ENCODE results near the gene WDR26. TPM values are rescaled to one million over a fixed set of nuclear protein-coding genes. Genes with fewer than 3 reads are reported as not detected.
"Not testable (repeated sequence)": the region's sequence is repeated elsewhere in the genome, so short reads cannot be mapped to it uniquely, and the experiment has no call there.

WDR26 gene
- total RNA-seq, 1 donor from 2014 or later: 61.8 TPM

DNA sequence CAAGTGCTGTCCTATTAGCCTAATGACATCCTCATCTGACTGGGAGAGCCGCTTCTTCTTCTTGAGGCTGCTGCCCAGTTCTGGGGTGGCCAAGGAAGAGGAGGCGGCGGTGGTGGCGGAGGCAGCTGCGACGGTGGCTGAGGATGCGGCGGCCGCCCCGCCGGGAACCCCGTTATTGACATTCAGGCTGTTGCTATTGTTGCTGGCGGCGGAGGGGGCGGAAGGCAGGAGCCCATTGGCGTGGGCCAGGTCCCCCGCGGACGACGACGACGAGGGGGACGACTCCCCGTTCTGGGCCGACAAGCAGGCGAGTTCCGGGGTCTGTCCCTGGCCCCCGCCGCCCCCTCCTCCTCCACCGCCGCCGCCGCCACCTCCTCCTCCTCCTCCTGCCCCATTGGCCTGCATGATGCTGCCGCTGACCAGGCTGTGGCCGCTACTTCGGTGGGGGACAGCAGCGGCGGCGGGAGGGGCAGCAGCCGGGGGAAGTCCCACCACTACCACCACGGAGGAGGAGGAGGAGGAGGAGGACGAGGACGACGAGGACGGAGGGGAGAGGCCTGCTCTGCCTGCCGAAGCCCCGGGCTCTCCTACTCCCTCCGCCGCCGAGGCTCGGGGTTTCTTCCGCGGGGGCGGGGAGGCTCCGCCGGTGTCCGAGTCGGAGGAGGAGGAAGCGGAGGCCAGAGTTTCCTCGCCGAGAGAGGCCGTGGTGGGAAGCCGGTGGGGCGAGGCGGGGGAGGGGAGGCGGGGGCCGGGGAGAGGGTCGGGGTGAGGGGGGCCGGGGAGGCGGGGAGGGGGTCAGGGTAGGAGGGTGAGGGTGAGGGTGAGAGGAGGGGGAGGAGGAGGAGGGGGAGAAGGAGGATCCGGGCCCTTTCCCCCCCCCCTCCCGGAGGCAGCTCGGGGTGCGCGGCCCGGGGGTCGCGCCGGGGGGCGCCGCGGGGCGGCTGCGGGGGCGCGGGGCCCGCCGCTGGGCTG lies 610 bp downstream of the WDR26 start:
- DNase-seq: no peak

DNA sequence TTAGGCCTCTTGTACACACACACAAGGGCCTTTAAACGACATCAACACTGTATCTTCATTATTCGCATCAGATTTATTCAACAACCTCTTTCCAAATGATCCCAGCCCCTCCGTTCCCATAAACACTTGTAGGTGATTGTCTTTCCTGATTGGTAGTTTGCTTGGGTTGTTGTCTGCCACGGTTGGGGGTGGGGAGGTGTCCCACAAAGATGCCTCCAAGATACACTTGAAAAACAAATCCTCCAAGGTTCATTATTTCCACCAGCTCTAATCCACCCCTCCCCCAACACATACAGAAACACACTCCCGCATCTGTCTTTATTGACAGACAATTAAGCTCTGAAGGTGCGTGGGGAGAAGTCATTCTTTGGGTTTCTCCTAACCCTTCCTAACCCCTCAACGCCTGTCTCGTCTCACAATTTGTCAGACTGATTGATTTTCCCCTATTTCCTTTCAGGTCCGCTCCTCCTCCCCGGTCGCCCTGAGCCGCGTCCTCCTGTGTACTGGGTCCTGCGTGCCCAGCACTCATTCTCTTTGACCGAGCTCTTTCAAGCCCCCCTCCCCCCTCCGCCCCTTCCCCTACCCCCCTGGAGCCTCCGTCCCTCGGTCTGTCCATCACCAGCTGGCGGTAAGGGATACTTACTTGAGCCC lies 1.4 kb downstream of the WDR26 start:
- DNase-seq: no peak

DNA sequence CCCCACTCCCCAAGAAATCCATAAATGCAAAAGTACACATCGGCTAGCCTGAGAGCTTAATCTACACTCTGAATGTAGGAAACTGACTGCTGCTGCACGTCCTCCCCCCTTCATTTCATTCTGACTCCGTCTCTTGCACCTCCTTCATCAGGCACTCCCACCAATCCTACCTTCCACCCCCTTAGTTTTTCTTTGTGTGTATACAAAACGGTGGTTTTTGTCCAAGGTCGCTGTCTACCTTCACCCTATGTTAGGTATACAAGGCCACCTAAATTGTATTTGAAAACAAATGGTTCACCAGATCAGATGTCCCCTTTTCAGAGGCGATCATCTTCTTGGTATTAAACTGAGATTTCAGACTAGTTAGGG lies 1.9 kb downstream of the WDR26 start:
- DNase-seq: no peak

DNA sequence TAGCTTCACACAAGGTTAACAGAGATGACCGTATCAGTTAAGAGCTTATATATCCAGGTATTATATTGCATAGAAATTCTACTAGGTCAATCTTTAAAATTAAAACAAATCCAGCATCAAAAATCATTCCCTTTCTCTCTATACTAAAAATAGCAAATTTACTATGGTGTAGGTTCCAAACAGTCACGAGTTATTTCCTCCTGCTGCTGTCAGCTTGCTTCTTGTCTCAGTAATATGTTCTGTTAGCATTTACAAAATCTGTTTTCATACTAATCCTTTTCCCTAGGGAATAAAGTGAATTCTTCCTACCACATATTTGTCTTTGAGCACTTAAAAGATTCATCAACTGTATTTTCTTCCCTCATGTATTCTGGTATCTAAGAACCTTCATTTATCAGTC lies 2.5 kb downstream of the WDR26 start:
- no peak for DNase-seq

DNA sequence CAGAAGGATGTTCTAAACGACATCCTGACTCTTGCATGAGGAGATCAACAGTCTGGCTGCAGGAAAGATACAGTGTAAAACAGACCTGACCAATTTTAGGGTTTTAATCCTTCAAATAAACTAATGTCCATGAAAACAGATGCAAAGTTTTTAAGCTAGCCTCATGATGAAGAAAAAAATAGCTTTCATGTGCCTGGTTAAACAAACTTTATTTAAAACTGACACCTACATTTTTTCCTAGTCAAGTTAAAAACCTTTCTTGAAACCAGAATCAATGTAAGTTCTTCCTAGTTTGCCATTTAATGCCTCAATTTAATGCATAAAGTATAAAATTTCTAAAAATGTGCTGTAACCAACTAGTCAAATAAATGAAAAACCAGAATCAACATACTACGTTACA lies 2.9 kb downstream of the WDR26 start:
- DNase-seq: no peak

DNA sequence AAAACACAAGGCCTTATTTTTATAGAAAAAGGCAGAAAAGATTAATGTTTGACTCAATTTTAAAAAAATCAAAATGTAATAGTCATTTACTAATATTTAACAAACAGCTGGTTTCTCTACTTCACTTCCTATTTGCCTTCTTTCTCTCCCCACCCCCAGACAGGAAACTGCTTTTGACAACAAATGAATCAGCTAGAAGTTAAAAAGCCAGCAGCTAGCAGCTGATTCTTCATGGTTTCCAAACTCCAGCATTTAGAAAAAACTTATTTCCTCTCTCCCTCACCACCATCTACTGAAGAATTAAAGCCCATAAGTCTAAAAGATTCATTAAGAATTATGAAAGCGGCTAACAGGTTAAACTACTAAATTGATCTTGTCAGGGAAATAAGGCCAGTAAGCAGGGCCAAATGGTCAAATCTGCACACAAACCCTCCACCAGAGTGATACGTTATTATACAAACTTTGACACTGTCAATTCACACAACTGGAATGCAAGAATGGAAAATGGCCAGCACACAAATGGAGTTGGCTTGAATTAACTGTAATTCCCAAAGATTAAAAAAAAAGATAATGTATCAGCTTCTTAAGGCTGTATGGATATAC lies 4.0 kb downstream of the WDR26 start:
- DNase-seq: no peak

DNA sequence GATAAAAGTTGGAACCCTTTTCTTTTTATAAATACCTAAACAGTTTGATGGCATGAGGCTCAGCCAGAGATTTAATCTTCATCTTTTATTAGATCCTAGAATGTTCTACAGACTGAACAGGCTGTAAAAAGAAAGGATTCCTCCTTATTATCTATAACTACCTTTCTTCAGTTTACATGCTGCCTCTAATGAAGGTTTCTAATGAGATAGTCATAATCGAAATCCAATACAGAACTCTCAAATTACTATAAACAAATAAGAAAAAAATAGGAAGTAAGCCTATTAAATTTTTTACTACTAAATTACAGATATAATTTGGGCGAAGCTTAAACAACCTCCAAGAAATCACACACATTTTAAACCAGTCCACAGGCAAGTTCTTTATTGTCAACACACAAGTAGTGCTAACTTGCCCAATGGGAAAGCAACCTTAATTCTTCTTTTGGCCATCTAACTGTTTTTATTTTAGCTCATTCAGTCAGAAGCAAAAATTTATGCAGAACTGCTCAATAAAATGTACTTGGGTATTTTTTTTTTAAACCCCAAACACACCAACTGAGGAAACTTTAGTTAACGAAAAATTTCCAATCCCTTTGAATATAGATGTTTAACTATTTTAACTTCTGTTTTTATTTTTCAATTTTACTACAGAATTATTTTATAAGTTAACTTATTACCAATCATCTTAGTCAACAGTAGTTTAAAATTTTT lies 4.8 kb downstream of the WDR26 start:
- DNase-seq: no peak

DNA sequence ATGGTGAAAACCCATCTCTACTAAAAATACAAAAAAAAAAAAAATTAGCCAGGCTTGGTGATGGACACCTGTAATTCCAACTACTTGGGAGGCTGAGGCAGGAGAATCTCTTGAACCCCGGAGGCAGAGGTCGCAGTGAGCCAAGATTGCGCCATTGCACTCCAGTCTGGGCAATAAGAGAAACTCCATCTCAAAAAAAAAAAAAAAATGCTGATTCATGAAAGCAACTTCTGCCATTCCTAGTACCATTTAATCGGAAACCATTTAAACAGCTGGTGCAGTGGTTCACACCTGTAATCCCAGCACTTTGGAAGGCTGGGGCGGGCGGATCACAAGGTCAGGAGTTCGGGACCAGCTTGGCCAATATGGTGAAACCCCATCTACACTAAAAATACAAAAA lies 5.9 kb downstream of the WDR26 start:
- not testable (repeated sequence) for DNase-seq

DNA sequence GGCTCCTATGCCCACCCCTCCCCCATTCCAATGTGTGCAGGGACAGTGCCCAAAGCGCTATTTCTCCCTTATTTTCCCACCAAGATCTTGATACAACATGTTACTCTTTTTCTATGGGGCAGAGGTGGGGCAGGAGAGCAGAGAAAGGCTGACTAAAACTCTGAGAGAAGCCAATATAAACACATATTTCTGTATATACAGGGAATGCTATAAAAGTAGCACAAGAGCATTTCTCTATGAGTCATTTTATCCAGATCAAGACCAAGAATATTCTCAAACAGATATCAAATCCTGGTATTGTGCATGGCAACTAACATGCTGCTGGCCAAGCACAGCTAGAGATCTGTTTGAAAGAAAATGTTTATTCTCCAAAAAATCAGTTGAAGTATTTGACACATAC lies 7.3 kb downstream of the WDR26 start:
- DNase-seq: no peak

DNA sequence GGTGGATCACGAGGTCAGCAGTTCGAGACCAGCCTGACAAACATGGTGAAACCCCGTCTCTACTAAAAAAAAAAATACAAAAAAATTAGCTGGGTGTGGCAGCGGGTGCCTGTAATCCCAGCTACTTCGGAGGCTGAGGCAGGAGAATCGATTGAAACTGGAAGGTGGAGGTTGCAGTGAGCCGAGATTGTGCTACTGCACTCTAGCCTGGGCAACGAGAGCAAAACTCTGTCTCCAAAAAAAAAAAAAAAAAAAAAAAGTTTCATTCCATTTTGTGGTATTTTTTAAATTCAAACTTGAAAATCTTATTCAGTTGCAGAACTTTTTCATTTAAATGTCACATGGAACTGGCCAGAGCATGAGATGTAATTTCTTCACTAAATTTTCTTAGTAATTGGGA lies 7.7 kb downstream of the WDR26 start:
- not testable (repeated sequence) for DNase-seq

DNA sequence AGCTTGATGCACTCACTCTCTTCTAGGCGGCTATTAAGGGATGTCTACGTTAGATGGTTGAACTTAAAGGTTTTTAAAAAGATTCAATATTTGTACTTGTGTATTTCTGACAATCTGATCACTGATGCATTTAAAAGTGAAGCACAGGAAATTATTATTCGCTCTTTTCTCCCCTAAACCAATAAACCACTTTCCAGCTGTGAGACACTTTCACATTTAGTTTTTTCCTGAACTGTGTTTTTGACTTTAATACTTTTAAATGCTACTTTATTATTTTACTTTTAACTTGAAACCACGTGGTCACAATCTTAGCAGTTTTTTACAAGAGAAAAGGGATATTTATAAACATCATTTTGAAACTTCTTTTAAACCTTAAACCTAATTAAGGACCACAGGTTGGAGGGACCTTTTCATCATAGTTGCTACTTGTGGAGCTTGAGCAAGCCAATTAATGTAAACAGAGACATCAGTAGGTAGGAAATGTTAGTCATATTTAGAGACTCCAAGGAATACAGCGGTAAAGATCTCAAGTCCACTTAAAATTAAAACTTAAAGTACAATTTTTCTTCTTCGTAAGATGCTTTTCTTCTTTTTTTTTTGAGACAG lies 9.2 kb downstream of the WDR26 start:
- DNase-seq: no peak

DNA sequence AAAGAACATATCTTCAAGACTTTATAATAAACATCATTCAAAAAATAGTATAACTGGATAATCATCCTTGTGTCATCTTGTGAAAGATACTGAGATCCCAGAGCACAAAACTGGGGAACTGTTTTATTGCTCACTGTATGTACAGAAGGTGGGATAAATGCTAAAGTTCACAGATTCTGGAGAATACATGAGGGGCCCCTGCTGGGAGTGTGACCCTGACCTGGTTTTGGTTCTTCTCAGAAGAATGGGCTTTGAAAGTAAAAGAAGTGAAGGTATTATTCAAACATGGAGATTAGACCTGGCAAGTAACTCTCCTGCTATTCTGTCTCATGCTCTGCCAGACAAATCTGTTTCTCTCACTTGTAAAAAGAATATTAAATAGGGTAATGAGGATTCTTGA lies 14.5 kb downstream of the WDR26 start:
- DNase-seq: no peak

DNA sequence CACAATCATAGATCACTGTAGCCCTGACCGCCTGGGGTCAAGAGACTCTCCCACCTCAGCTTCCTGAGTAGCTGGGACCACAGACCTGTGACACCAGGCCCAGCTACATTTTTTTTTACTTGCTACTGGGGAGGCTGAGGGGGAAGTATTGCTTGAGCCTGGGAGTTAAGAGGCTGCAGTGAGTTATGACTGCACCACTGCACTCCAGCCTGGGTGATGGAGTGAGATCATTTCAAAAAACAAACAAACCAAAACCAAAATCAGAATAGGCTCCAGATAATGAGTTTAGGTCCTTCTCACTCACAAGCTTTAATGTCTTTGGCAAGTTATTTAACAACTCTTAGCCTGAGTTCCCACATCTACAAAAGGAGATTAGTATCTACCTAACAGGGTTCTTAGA lies 22.8 kb downstream of the WDR26 start:
- DNase-seq: no peak

DNA sequence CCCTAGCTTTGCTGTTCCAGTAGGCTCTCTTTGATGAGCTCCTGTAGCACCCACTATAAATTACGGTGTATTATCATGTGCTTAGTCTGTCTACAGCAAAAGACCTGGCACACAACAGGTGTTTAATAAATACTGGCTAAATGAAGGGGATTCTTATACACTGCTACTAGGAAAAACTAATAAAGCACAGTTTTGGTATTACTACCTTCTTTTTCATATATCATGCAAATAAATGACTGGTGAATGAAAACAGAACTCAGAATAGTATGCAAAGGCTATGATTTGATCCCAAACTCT lies 26.4 kb downstream of the WDR26 start:
- DNase-seq: no peak

DNA sequence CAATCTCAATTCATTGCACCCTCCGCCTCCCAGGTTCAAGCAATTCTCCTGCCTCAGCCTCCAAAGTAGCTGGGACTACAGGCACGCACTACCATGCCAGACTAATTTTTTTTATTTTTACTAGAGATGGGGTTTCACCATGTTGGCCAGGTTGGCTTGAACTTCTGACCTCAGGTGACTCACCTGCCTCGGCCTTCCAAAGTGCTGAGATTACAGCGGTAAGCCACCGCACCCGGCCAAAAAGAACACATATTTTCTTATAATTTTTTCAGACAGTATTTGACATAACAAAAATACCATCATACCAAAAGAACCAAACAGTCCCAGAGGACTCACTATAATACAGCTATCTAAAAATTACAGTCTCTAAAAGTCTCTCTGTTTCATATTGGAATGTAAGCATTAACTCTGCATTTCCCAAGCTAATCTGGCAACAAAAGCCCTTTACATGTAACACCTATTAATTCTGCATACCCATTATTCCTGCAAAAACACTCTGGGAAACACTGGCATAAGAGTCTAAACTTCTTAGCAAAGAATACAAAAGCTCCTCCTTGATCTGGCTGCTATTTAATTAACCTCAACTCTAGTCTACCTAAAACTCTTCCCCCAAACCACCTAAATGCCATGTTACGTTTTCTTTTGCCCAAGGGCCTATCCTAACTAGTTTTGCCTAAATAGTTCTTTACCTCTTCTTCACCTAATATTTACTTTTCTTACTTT lies 26.9 kb downstream of the WDR26 start:
- no peak for DNase-seq

DNA sequence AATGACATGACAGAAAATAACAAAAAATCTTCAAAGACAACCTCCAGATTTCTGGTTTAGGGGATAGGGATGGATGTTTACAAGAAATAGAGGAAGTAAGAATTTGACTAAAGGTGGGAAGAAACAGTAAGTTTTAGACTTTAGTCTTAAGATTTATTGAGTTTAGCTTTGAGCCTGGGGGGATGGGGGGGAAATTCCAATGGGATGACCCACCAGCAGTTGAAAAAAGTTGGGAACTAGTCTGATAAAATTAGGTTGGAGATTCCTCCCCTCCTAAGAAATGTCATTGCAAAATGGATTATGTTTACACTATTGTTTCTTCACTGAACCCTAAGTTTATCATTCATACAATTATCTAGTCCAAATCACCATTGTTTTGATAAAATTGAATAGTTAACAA lies 28.4 kb downstream of the WDR26 start:
- no peak for DNase-seq

DNA sequence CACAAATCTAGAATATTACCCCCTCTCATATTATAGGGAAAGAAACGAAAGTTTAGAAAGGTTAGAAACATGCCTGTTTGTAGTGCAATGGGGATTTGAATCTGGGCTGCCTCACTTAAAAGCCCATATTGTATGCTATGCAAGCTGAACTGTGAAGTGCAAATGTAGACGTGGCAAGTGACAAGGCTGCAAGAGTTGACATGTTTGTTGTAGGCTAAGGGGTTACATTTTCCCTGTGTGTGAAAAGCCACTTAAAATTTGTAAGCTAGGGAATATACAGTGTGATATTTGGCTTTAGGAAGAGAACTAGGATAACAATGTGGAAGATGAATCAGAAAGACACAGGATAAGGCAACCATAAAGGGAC lies 29.0 kb downstream of the WDR26 start:
- DNase-seq: no peak

DNA sequence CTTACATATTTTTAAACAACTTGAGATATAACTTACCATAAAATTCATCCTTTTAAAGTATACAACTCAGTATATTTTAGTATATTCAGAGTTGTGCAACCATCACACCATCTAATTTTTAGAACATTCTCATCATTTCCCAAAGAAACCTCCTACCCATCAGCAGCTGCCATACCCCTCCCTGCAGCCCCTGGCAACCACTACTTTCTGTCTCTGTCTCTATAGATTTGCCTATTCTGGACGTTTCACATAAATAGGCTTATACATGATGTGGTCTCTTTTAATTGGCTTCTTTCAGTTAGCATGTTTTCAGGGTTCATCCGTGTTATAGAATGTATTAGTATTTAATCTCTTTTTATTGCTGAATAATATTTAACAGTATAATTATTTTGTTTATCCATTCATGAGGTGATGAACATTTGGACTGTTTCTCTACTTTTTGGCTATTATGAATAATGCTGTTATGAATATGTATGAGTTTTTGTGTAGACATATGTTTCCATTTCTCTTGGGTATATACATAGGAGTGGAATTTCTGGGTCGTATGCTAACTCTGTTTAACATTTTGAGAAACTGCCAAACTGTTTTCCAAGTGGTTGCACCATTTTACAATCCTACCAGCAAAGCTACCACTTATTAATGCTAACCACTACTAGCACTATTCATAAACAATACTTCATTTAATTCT lies 29.5 kb downstream of the WDR26 start:
- no peak for DNase-seq

DNA sequence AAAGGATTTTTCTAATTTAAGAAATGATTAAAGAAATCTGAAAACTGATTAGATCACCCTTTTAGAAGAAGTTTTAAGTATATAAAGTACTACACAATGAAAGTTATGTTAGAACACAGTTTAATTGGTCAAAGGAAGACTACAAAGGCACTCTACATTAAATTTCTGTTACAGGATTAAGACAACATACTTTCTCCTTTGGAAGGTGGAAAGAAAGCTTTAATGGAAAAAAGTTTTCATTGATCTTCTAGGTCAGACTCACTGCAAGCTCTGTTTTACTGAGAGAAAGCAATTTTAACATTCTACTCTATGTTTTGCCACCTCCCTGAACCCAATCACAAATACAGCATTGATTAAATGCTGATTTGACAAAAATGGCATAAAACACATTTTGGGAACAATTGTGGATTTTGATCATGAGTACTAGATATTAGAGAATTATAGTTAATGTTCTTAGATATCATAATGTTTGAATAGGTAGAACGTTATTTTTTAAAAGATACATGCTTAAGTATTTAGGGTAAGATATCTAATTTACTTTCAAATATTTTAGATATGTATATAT lies 32.0 kb downstream of the WDR26 start:
- DNase-seq: no peak

DNA sequence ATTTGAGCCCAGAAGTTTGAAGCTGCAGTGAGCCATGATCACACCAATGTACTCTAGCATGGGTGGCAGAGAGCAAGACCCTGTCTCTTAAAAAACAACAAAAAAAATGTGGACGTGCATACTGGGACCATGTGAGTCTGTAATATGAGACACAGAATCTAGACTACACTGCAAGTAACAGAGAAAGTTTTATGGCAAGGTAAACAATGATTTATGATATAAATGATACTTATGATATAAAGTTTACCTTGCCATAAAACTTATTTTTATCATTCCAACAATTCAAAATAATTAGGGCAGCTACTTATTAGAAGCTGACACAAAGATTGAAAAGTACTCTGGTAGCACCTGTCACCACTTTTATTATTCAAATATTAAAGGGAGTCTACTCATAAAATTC lies 34.7 kb downstream of the WDR26 start:
- no peak for DNase-seq

DNA sequence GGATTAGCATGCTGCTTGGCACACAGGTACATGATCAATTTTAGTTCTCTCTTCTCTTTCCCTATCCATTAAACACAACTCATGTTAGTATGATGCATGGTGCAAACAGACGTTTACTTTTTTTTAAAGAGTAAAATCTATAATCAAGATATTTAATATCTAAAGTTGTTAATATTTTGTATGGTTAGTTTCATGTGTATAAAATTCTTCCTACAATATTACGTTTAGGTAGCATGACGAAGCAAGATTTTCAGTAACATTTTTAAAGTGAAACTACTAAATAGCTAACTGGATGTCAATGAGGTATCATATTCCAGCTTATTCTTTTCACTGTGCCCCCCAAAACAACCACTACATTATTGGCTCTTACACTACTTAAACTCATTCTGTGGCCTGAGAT lies 41.3 kb downstream of the WDR26 start:
- no peak for DNase-seq

Data from occipital lobe (tissue), 2 donors.